ENCODE results near the gene PPM1D. TPM values are rescaled to one million over a fixed set of nuclear protein-coding genes. Genes with fewer than 3 reads are reported as not detected.
"Not testable (repeated sequence)": the region's sequence is repeated elsewhere in the genome, so short reads cannot be mapped to it uniquely, and the experiment has no call there.

Gene PPM1D
- total and polyA plus RNA-seq, 5 donors = 3.3 to 10.0 (median 8.6) TPM

DNA sequence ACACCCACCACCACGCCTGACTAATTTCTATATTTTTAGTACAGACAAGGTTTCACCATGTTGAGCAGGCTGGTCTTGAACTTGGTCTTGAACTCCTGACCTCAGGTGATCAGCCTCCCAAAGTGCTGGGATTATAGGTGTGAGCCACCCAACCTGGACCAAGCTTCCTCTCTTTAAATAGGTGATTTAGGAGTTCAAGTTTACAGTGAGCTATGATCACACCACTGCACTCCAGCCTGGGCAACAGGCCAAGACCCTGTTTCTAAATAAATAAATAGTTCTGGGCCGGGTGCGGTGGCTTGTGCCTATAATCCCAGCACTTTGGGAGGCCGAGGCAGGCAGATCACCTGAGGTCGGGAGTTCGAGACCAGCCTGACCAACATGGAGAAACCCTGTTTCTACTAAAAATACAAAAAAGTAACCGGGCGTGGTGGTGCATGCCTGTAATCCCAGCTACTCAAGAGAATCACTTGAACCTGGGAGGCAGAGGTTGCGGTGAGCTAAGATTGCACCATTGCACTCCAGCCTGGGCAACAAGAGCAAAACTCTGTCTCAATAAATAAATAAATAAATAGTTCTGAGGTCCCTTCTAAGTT is 6.5 kb upstream of the PPM1D start:
- H3K27me3 ChIP-seq (ENCODE audit: control insufficient read depth, insufficient read depth); H3K9me3 ChIP-seq (ENCODE audit: control insufficient read depth, low read length); H3K4me1 ChIP-seq (ENCODE audit: control insufficient read depth, insufficient read depth, low read length); H3K27ac ChIP-seq (ENCODE audit: low read length); H3K4me3 ChIP-seq (ENCODE audit: low read length); ATAC-seq; intact Hi-C loops (cut with DNase I); DNase-seq: not testable (repeated sequence)
- WGBS = 82% methylated on average over 9 of the region's 9 CpGs

DNA sequence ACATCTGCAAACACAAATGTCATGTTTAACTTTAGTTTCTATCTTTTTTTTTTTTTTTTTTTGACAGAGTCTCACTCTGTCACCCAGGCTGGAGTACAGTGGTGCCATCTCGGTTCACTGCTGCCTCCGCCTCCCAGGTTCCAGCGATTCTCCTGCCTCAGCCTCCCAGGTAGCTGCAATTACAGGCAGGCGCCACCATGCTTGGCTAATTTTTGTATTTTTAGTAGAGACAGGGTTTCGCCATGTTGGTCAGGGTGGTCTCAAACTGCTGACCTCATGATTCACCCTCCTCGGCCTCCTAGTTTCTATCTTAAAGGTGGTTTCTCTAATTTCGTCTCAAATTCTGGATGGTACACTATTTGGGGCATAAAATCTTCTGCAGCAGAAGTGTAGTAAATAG is 5.8 kb upstream of the PPM1D start:
- H3K4me1 ChIP-seq (ENCODE audit: control insufficient read depth, insufficient read depth, low read length); H3K4me3 ChIP-seq (ENCODE audit: low read length); ATAC-seq; intact Hi-C loops (cut with DNase I); H3K9me3 ChIP-seq (ENCODE audit: control insufficient read depth, low read length); H3K27me3 ChIP-seq (ENCODE audit: control insufficient read depth, insufficient read depth); H3K27ac ChIP-seq (ENCODE audit: low read length); DNase-seq: not testable (repeated sequence)
- WGBS = 96% methylated on average over 7 of the region's 7 CpGs

DNA sequence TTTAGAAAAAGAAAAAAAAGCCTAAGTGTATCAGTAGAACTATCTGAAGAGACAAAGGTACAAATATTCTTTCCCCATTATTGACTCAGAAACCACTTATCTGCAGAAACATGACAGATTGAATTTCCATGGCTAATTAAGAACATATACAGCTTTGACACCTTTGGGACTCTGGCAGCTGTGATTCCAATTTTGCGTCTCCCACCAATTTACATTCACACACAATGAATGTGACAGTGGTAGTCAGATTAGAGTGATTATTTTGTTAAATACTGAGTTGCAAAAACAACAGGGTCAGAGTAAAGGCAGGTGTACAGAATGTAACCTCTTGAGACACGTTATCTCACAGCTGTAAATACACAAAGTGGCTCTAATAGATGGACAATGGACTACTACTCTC is 5.3 kb upstream of the PPM1D start:
- intact Hi-C loops (cut with DNase I) = no loop called here
- ATAC-seq = no peak
- no peaks in the 10 kb centered on the region for H3K4me1 ChIP-seq (ENCODE audit: control insufficient read depth, insufficient read depth, low read length)
- H3K4me3 ChIP-seq (ENCODE audit: low read length) = no peak overlapping the region
- H3K27ac ChIP-seq (ENCODE audit: low read length) = no peak overlapping the region
- 97% methylated on average over 2 of the region's 2 CpGs for WGBS
- no peaks in the 10 kb centered on the region for H3K9me3 ChIP-seq (ENCODE audit: control insufficient read depth, low read length)
- no peaks in the 10 kb centered on the region for H3K27me3 ChIP-seq (ENCODE audit: control insufficient read depth, insufficient read depth)
- no peak for DNase-seq

DNA sequence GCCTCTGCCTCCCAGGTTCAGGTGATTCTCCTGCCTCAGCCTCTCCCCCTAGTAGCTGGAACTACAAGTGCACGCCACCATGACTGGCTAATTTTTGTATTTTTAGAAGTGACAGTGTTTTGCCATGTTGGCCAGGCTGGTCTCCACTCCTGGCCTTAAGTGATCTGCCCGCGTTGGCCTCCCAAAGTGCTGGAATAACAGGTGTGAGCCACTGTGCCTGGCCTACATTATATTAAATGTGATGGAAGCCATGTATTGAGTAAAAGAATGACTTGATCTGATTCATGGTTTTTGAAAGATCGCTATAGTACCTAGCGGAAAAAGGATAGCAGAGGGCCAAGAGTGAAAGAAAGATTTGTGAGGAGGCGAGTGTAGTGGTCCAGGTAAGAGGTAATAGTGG is 2.7 kb upstream of the PPM1D start:
- no peak for ATAC-seq
- H3K9me3 ChIP-seq (ENCODE audit: control insufficient read depth, low read length) = no peaks in the 10 kb centered on the region
- H3K27me3 ChIP-seq (ENCODE audit: control insufficient read depth, insufficient read depth) = no peaks in the 10 kb centered on the region
- no peaks in the 10 kb centered on the region for H3K4me1 ChIP-seq (ENCODE audit: control insufficient read depth, insufficient read depth, low read length)
- WGBS = 96% methylated on average over 6 of the region's 6 CpGs
- intact Hi-C loops (cut with DNase I) = no loop called here
- H3K27ac ChIP-seq (ENCODE audit: low read length) = no peak overlapping the region
- no peak for DNase-seq
- no peak overlapping the region for H3K4me3 ChIP-seq (ENCODE audit: low read length)

DNA sequence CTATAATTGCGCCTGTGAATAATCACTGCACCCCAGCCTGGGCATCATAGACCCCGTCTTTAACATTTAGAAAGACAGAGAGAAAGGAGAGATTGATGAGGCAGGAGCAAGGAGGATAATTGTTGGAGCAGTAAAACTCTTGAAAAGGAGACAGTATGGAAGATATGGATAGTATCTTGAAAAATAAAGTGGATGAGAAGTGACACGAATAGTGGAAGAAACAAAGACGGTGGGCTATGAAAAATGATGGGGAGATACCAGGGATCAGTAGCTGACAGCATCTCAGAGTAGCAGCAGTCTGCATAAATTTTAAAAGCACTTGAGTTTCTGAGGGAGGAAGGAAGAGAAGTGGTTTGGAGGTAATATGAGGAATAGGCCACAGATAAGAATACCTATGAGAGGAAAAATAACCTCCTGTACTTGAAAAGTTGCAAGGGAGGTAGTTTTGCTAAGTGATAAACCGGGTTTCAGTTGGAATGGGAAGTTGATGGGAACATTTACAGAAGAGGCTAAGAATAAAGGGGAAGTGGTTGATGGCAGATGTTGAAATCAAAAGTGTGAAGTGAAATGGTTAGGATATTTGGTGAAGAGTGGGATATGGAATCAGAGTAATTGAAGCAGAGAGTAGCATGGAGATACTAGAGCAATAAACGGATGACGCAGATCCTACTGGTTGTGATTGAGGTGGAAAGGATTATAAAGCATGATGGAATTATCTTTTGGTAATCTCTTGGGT is 1.8 kb upstream of the PPM1D start:
- Histone ChIP-seq H3K4me1 (ENCODE audit: control insufficient read depth, insufficient read depth, low read length) (no peaks in the 10 kb centered on the region), H3K4me3 (ENCODE audit: low read length) (no peak overlapping the region), H3K27me3 (ENCODE audit: control insufficient read depth, insufficient read depth) (no peaks in the 10 kb centered on the region), H3K9me3 (ENCODE audit: control insufficient read depth, low read length) (no peaks in the 10 kb centered on the region), H3K27ac (ENCODE audit: low read length) (no peak overlapping the region)
- WGBS = 84% methylated on average over 7 of the region's 7 CpGs
- intact Hi-C loops (cut with DNase I) = no loop called here
- ATAC-seq = no peak
- DNase-seq = no peak

DNA sequence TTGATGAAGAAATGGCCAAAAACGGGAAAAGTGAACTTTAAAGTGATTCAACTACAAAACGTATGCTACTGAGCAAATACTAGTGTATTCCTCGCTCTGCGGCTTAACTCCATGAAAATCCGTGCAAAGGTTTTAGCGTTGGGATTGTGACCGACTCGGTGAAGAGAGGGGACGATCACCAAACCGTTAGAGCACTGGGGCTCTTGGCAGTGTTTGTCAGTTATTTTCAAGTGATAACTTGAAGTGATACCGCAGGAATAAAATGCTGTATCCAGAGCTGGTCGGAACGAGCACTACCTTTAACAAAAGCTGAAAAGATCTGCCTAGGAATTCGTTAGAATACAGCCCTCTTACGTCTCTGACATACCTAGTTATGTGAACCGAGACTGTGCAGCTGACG is 773 bp upstream of the PPM1D start:
- Histone ChIP-seq H3K4me1 (ENCODE audit: control insufficient read depth, insufficient read depth, low read length) (peaks cover 3% of the 10 kb centered on the region), H3K4me3 (ENCODE audit: low read length) (peak overlapping the region; percentile 78), H3K27ac (ENCODE audit: low read length) (peak overlapping the region; percentile 98), H3K9me3 (ENCODE audit: control insufficient read depth, low read length) (no peaks in the 10 kb centered on the region), H3K27me3 (ENCODE audit: control insufficient read depth, insufficient read depth) (no peaks in the 10 kb centered on the region)
- WGBS = under 1% methylated on average over 17 of the region's 17 CpGs
- ATAC-seq (no peak), DNase-seq (no peak)
- intact Hi-C loops (cut with DNase I) = no loop called here

DNA sequence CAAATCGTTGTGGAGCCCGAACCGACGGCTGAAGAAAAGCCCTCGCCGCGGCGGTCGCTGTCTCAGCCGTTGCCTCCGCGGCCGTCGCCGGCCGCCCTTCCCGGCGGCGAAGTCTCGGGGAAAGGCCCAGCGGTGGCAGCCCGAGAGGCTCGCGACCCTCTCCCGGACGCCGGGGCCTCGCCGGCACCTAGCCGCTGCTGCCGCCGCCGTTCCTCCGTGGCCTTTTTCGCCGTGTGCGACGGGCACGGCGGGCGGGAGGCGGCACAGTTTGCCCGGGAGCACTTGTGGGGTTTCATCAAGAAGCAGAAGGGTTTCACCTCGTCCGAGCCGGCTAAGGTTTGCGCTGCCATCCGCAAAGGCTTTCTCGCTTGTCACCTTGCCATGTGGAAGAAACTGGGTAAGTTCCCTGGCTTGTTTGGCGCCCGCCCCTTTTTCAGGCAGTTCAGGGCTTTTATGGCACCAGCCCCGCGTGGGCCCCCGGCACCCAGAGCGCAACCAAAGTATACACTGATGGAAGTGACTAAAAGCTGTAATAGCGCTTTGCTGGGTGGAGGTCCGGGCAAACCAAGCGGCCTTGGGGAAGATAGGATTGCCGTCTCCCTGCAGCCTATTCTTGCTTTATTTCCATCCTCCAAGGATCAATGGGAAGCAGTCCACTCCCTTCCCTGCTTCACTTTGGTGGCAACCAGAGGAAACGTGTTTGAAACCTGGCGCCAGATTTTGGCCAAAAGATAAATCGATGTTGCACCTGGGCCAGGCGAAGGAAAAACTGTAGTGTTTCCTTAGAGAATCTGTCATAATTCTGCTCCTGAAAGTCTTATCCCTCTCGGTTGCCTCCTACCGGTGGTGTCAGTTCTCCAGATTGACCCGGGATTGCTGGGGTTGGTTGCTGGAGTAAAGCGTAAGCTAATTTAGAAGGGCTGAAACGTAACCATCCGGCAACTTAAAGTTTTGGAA is 775 bp downstream of the PPM1D start:
- Histone ChIP-seq H3K9me3 (ENCODE audit: control insufficient read depth, low read length) (no peaks in the 10 kb centered on the region), H3K4me1 (ENCODE audit: control insufficient read depth, insufficient read depth, low read length) (peaks cover 3% of the 10 kb centered on the region), H3K27ac (ENCODE audit: low read length) (peak overlapping the region; percentile 89), H3K4me3 (ENCODE audit: low read length) (peak overlapping the region; percentile 95), H3K27me3 (ENCODE audit: control insufficient read depth, insufficient read depth) (no peaks in the 10 kb centered on the region)
- ATAC-seq (peak; percentile 29 to 35), DNase-seq (peak; percentile 69 to 84 (median 70))
- WGBS = under 1% methylated on average over 69 of the region's 69 CpGs
- intact Hi-C loops (cut with DNase I) = loop anchor here in 1 of 4 donors (10.0 kb wide), 1 partner anchor 986 kb away; the partner anchor contains the start of gene CLTC

DNA sequence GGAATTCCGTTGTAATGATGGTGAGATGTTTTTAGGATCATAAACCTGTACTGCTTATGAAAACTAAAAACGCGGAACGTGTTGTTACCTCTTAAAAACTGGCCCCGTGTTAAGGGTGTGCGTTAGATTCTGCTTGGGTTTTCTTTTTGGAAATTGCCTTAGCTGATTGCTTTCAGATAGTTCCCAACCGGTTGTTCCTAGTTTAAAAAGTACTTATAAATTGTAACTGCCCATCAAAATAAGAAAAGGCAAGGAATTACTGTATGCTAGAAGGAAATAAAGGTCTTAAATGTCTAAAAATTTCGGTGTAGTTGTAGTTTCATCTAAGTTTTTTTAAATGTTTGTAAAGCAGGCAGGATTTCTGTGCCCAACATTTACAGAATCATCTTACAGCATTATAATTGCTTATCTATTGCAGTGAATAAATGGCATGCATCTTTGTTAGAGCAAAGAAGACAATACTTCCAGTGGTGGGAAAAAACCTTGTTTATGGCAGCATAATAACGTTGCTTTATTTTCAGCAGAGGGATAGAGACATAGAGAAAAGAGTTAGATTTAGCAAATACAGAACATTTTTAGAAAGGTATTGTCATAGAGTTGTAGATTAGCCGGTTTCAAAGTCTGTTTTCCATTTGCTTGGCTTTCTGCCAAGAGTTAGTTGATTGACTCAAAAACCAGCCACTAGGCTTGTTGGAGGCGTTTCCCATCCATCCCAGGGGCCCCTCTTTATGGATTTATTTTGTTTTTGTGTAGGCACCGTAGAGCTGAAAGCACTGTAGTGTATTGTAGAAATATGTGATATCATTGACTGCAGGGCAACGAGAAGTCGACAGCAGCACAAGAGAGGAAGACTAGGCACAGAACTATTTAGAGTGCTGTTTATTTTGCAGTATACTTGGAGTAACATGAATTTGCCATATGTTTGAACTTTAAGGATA is 1.7 kb downstream of the PPM1D start:
- ATAC-seq (no peak), DNase-seq (peak in 1 of 3 donors; percentile 49)
- Histone ChIP-seq H3K27ac (ENCODE audit: low read length) (no peak overlapping the region), H3K4me1 (ENCODE audit: control insufficient read depth, insufficient read depth, low read length) (peaks cover 3% of the 10 kb centered on the region), H3K9me3 (ENCODE audit: control insufficient read depth, low read length) (no peaks in the 10 kb centered on the region), H3K27me3 (ENCODE audit: control insufficient read depth, insufficient read depth) (no peaks in the 10 kb centered on the region), H3K4me3 (ENCODE audit: low read length) (peak overlapping the region; percentile 95)
- intact Hi-C loops (cut with DNase I) = loop anchor here in 1 of 4 donors (10.0 kb wide), 1 partner anchor 987 kb away; the partner anchor contains the start of gene CLTC
- whole genome bisulfite sequencing = under 1% methylated on average over 14 of the region's 14 CpGs

DNA sequence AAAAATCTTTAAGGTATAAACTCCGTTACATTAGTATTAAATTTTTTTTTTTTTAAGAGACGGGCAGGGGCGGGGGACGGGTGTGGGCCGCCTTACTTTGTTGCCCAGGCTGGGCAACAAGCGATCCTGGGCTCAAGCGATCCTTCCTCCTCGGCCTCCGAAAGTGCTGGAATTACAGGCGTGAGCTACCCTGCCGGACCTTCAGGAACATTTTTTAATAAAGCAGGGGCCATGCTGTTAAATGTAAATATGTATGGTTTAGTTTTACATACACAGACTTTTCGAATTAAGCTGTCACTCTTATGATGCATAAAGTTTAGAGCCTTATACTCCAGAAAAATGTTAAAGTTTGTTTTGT is 2.4 kb downstream of the PPM1D start:
- peak overlapping the region; percentile 95 for H3K4me3 ChIP-seq (ENCODE audit: low read length)
- ATAC-seq (no peak), DNase-seq (no peak)
- no peaks in the 10 kb centered on the region for H3K27me3 ChIP-seq (ENCODE audit: control insufficient read depth, insufficient read depth)
- intact Hi-C loops (cut with DNase I) = loop anchor here in 1 of 4 donors (10.0 kb wide), 1 partner anchor 988 kb away; the partner anchor contains the start of gene CLTC
- H3K4me1 ChIP-seq (ENCODE audit: control insufficient read depth, insufficient read depth, low read length) = peaks cover 3% of the 10 kb centered on the region
- WGBS = 21% methylated on average over 12 of the region's 12 CpGs
- no peaks in the 10 kb centered on the region for H3K9me3 ChIP-seq (ENCODE audit: control insufficient read depth, low read length)
- no peak overlapping the region for H3K27ac ChIP-seq (ENCODE audit: low read length)

DNA sequence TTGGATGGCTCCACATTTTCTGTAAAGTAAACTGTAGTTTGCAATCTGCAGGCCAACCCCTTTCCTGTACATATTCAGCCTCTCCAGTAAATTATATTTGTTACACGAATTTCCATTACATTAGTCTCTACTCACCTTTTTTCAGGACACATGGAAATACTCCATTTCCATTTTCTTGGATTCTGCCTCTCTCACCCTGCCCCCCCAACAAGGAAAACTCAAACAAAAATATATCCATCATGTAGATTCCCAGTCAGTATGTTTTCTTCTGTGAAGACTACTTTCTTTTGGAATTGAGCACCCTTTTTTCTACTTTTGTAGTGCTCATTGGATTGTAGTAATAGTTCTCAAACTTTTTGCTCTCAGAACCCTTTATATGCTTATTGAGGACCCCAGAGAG is 2.9 kb downstream of the PPM1D start:
- Histone ChIP-seq H3K9me3 (ENCODE audit: control insufficient read depth, low read length) (no peaks in the 10 kb centered on the region), H3K27me3 (ENCODE audit: control insufficient read depth, insufficient read depth) (no peaks in the 10 kb centered on the region), H3K4me3 (ENCODE audit: low read length) (peak overlapping the region; percentile 95), H3K27ac (ENCODE audit: low read length) (no peak overlapping the region), H3K4me1 (ENCODE audit: control insufficient read depth, insufficient read depth, low read length) (peaks cover 3% of the 10 kb centered on the region)
- intact Hi-C loops (cut with DNase I) = loop anchor here in 1 of 4 donors (10.0 kb wide), 1 partner anchor 988 kb away; the partner anchor contains the start of gene CLTC
- no peak for ATAC-seq
- 28% methylated on average over 1 of the region's 1 CpG for WGBS
- DNase-seq = no peak
